OCI-LY3 (cell line): ENCODE data around the gene C12orf42.

Experiments
- H2AFZ ChIP-seq: fragments of 200-600, 300-600 bp; shearing (Covaris generic); 2 replicates; pipeline ENCODE4 v1.6.0; 2014; ENCODE audit warnings: antibody characterized with exemption, low read depth, low read length
- H3K27ac ChIP-seq: fragments of 200-600, 300-600 bp; sonication (generic); 2 replicates; pipeline ENCODE4 v1.5.1; 2014; ENCODE audit warnings: mild to moderate bottlenecking, low read length, moderate library complexity, mixed read lengths
- H3K27me3 ChIP-seq: fragments of 200-600, 300-600 bp; sonication (generic); 2 replicates; pipeline ENCODE4 v1.6.1; 2014; ENCODE audit warnings: low read depth, low read length, mixed read lengths
- H3K36me3 ChIP-seq: fragments of 200-600, 300-600 bp; sonication (generic); replicated peaks from 2 replicates; pipeline ENCODE3; 2014; ENCODE audit warnings: low read depth, low read length, mixed read lengths
- H3K4me1 ChIP-seq: fragments of 300-600, 200-600 bp; sonication (generic); 2 replicates; pipeline ENCODE4 v1.6.1; 2014; ENCODE audit warnings: low read length, mixed read lengths
- H3K4me2 ChIP-seq: fragments of 200-600, 300-600 bp; sonication (generic); 2 replicates; pipeline ENCODE4 v1.6.1; 2014; ENCODE audit warnings: low read length, mixed read lengths
- H3K4me3 ChIP-seq: fragments of 300-600, 200-600 bp; sonication (generic); 2 replicates; pipeline ENCODE4 v1.5.1; 2014; ENCODE audit warnings: antibody characterized with exemption, mild to moderate bottlenecking, low read length, moderate library complexity
- H3K79me2 ChIP-seq: fragments of 300-600, 200-600 bp; shearing (Covaris generic); 2 replicates; pipeline ENCODE4 v1.6.1; 2014; ENCODE audit warnings: mild to moderate bottlenecking, low read length, mixed read lengths
- H3K9ac ChIP-seq: fragments of 300-600, 200-600 bp; shearing (Covaris generic); 2 replicates; pipeline ENCODE4 v1.6.0; 2014; ENCODE audit warnings: mild to moderate bottlenecking, low read length, moderate library complexity
- H3K9me3 ChIP-seq: fragments of 200-600, 300-600 bp; shearing (Covaris generic); 2 replicates; pipeline ENCODE4 v1.6.1; 2014; ENCODE audit warnings: low read length, mixed read lengths; ENCODE audit not compliant: insufficient read depth
- H4K20me1 ChIP-seq: fragments of 200-600, 300-600 bp; sonication (generic); 2 replicates; pipeline ENCODE4 v1.6.1; 2016; ENCODE audit warnings: low read length, mixed read lengths; ENCODE audit not compliant: insufficient read depth
- CTCF ChIP-seq: fragments of 200-600, 300-600 bp; sonication (generic); IDR thresholded peaks from 2 replicates; pipeline ENCODE4 v1.5.1; 2014; ENCODE audit warnings: antibody characterized with exemption, low read length, low read depth
- EZH2phosphoT487 ChIP-seq: fragments of 200-600 bp; shearing (Covaris generic); IDR thresholded peaks from 2 replicates; pipeline ENCODE4 v1.6.1; 2018; ENCODE audit warnings: antibody characterized with exemption, mixed run types, low read depth

The C12orf42 gene

DNA sequence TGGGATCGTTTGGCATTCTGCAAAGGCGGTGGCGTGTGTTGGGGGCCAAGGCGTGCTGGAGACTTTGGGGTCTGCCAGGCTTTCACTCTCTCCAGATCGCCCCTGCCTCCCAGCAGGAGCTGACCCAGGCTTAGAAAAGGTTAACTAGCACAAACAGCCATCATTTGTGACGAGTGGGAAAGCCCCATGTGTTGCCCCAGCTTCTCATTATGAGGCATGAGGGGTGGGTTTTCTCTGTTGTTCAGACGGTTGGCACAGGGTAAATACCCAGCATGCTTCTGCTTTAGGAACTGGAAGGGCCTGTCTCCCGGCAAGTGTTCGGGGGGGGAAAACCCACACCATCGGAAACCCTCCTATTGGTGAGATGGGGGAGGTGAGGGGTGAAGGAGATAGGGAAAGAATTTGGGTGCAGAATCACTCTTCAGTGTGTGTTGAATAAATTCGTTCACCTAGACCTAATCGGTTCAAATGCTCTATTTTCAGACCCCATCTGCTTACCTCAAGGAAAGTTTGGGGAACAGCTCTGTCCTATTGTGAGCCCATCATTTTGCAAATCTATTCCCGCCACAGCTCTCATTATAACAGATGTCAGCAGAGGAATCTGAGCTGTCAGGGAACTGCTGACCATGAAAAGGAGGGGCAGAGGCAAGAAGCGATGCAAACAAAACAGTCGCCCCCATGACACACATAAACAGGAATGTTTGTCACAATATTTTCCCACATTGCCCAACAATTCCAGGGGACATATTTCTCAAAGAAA is 34.7 kb upstream of the C12orf42 start:
- Histone ChIP-seq H3K4me3 (peak overlapping the region; percentile 68), H3K9me3 (peaks cover 18% of the 10 kb centered on the region), H3K4me2 (peak overlapping the region; percentile 97), H3K9ac (peak overlapping the region; percentile 96), H2AFZ (no peak overlapping the region), H3K27ac (peak overlapping the region; percentile 99), H3K36me3 (peaks cover 33% of the 10 kb centered on the region), H3K4me1 (peaks cover 82% of the 10 kb centered on the region), H3K79me2 (no peaks in the 10 kb centered on the region), H4K20me1 (no peaks in the 10 kb centered on the region), H3K27me3 (no peaks in the 10 kb centered on the region)
- TF ChIP-seq EZH2phosphoT487, result no peak
- no peak for TF ChIP-seq CTCF

GRCh38 chr12:103529306-103529705 is 33.5 kb upstream of the C12orf42 start:
- Histone ChIP-seq H3K27me3 (no peaks in the 10 kb centered on the region), H3K9me3 (peaks cover 10% of the 10 kb centered on the region; the same call in 1 of the 2 replicates), H3K36me3 (peaks cover 26% of the 10 kb centered on the region), H3K27ac (peak overlapping the region; percentile 99), H3K4me2 (peak overlapping the region; percentile 97), H4K20me1 (no peaks in the 10 kb centered on the region), H3K79me2 (no peaks in the 10 kb centered on the region), H3K9ac (peak overlapping the region; percentile 94), H3K4me1 (peaks cover 91% of the 10 kb centered on the region), H2AFZ (no peak overlapping the region), H3K4me3 (peak overlapping the region; percentile 68; the same call in 1 of the 2 replicates)
- TF ChIP-seq CTCF (no peak), EZH2phosphoT487 (no peak)

DNA sequence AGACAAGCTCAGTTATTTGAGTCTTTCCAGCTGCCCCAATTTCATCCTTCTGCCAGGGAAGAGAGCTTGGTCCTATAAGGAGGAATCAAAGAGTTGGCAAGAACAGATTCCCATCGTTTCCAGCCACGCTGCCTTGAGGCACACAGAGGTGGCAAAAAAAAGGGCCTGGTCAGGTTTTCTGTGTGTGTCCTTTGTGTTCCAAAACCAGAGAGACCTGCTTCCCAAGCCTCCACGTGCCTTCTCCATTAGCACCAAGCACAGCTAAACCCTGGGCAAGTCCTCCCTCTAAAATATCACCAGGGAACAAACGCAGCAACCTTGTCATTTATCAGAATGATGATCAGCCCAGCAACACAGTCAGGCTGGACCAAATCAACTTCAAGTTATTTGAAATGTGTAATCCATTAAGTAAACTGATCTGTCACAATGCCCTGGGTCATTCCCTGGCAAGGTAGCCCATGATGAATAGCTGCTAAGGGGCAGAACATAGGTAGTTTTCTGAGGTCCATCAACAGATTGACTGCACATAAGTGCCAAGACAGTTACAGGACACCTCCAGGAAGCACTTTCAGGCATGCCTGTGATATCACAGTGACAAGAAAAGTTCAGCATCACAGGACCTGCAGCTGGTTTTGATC is 28.6 kb upstream of the C12orf42 start:
- Histone ChIP-seq H3K27me3 (no peaks in the 10 kb centered on the region), H3K79me2 (no peaks in the 10 kb centered on the region), H3K4me2 (no peak overlapping the region), H2AFZ (0 out of 2 replicates have a peak overlapping the region, but pooled peaks have one; percentile 15), H4K20me1 (no peaks in the 10 kb centered on the region), H3K27ac (peak overlapping the region; percentile 28), H3K36me3 (peaks cover 35% of the 10 kb centered on the region), H3K9me3 (0 out of 2 replicates have a peak, but pooled peaks cover 4% of the 10 kb centered on the region), H3K9ac (no peak overlapping the region; the same call in 1 of the 2 replicates), H3K4me1 (peaks cover 74% of the 10 kb centered on the region), H3K4me3 (no peak overlapping the region)
- TF ChIP-seq CTCF (no peak), EZH2phosphoT487 (no peak)

DNA sequence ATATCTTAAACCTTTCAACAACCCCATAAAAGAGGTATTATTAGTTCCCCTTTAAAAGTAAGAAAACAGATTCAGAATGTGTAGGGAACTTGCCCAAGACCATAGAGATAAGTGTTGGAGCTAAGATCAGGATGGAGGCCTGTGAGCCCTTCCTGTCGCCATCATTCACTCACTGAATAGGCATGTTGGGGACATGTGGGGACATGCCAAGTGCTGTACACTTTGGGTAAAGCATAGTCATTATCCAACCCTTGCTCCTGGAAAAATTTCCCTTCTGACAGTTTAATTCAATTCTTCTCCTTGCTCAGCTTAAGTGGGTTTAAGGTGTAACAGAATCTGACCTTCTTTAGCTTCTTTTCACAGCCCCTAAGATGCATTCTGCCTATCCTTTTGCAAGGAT is 28.0 kb upstream of the C12orf42 start:
- H2AFZ ChIP-seq, result no peak overlapping the region
- H3K36me3 ChIP-seq, result peaks cover 36% of the 10 kb centered on the region
- H3K4me2 ChIP-seq, result no peak overlapping the region
- no peak overlapping the region for H3K4me3 ChIP-seq
- TF ChIP-seq EZH2phosphoT487 (no peak), CTCF (no peak)
- peak overlapping the region; percentile 28 for H3K27ac ChIP-seq
- H3K27me3 ChIP-seq, result no peaks in the 10 kb centered on the region
- H4K20me1 ChIP-seq, result no peaks in the 10 kb centered on the region
- 0 out of 2 replicates have a peak, but pooled peaks cover 4% of the 10 kb centered on the region for H3K9me3 ChIP-seq
- H3K79me2 ChIP-seq, result no peaks in the 10 kb centered on the region
- H3K9ac ChIP-seq, result no peak overlapping the region; the same call in 1 of the 2 replicates
- peaks cover 74% of the 10 kb centered on the region for H3K4me1 ChIP-seq
